Measurements from ENCODE around the gene TSHZ1.

TSHZ1 gene, protein sequence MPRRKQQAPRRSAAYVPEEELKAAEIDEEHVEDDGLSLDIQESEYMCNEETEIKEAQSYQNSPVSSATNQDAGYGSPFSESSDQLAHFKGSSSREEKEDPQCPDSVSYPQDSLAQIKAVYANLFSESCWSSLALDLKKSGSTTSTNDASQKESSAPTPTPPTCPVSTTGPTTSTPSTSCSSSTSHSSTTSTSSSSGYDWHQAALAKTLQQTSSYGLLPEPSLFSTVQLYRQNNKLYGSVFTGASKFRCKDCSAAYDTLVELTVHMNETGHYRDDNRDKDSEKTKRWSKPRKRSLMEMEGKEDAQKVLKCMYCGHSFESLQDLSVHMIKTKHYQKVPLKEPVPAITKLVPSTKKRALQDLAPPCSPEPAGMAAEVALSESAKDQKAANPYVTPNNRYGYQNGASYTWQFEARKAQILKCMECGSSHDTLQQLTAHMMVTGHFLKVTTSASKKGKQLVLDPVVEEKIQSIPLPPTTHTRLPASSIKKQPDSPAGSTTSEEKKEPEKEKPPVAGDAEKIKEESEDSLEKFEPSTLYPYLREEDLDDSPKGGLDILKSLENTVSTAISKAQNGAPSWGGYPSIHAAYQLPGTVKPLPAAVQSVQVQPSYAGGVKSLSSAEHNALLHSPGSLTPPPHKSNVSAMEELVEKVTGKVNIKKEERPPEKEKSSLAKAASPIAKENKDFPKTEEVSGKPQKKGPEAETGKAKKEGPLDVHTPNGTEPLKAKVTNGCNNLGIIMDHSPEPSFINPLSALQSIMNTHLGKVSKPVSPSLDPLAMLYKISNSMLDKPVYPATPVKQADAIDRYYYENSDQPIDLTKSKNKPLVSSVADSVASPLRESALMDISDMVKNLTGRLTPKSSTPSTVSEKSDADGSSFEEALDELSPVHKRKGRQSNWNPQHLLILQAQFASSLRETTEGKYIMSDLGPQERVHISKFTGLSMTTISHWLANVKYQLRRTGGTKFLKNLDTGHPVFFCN (N-terminal part only)
- total RNA-seq, result 16.7 to 51.0 reads per million in 2 experiments

DNA sequence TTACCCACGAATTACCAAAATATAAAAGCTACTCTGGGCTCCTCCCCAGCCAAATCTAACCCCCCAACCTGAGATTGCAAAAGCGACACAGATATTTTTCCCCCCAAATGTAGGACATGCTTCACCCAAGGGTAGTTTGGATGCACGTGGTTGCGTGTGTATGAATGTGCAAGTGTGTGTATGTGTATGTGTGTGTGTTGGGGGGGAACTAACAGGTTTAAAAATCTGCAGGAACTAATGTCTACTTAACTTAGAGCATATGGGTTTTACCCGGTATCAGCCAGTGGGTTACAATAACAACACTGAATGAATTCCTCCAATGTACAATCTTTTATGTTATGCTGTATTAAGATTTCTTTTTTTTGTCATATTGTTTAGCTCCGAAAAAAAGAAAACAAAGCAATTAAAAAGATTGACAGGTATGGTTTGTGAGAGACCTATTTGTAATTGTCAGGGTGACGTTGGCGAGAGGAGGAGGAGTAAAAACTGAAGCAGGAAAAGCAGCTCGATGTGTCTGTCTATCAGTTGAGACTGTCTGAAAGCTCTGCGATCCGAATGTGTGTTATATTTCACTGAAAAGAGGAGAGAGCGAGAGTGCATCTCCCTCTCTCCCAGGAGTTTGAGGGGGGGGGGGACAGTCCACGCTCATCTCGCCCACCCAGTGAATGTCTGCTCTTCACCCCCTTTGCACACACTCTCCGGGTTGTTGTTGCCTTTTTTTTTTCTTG, at the start of gene TSHZ1:
TSS of gene TSHZ1 (plus strand) at position 524 of the 728 bp plus-strand sequence. CDS start 1,080 bp downstream, outside the sequence.
- peak; percentile 63 for DNase-seq (ENCODE audit: low read depth)

DNA sequence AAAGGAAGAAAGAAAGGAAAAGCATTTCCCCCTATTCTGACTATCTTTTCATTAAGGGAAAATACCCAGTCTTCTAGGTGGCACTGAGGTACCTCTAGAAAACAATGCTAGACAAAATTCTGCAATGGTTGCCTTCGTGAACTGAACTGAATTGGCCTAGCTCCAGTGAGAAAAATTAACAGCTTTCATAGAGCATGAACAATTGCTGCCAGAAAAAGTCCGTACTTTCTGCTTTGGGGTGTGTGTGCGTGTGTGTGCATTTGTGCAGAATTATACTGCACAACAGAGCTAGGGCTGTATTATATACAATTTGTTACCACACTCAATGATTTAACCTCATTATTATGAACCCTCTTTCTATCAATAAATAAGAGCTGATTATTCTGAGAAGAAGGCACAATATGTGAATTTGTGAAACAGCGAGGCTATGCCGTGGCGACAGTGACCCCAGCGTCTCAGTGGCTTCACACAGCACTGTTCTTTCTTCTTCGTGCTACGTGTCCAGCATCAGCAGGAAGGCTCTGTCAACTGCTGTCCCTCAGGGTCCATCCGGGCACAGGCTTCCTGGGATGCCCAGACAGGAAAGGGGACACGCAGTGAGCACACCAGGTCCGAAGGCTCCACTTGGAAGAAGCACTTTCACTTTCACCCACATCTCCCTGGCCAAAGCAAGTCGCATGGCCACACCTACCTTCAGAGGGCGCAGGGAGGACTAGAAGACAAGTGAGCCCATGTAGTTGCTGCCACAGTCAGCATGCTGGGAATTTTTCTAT, 49.2 kb upstream of the TSHZ1 start:
- no peak for DNase-seq (ENCODE audit: low read depth)

DNA sequence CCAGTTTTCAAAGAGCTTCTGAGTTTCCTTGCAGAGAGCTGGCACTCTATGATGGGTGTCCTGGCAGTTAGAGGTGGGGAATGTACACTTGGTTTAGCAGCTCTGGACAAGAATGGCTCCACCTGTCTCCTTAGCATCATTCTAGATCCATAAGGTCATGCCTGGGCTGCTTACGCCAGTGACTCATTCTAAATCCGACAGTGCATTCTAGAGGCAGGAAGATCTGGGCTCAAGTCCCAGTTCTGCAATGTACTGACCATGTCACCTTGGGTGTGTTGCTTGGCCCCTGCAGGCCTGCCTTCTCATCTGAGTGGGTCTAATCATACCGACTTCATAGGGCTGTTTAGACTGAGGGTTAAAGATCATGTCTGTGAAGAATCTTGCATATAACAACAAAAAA, 48.1 kb upstream of the TSHZ1 start:
- no peak for DNase-seq (ENCODE audit: low read depth)

DNA sequence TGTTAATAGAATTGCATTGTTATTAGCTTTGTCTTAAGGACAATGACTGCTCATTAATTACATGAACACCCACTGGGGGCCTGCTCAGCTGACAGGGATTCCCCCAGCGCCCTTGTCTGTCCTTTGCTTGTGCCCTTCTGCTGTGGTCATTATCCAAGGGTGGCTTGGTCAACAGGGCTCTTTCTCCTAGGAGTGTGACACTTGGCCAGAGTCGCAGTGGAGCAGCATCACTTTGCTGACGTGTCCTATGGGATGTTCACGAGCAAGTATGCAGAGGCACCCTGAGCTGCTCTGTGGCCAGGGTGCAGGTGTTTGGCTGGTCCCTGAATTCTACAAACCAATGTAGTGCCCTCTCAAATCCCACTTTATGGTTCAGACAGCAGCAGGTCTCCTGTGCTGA, 47.6 kb upstream of the TSHZ1 start:
- DNase-seq (ENCODE audit: low read depth), result no peak

DNA sequence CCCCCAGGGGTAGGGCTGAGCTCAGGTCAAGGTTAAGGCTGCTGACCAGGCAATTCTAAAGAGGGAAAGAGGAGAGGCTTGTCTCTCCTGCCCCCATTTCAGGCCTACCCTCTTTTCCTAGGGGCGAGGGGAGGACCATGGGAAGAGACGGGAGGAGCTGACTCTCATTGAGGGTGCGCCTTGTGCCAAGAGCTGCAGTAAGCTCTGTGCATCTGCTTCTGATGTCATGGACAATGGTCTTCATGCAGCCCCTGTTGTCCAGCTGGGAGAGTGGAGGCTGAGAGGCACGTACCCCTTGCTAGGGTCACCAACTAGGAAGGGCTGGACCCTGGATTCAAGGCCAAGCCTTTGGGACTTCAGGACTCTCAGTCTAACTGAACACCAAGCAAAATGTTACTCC, 46.9 kb upstream of the TSHZ1 start:
- no peak for DNase-seq (ENCODE audit: low read depth)

DNA sequence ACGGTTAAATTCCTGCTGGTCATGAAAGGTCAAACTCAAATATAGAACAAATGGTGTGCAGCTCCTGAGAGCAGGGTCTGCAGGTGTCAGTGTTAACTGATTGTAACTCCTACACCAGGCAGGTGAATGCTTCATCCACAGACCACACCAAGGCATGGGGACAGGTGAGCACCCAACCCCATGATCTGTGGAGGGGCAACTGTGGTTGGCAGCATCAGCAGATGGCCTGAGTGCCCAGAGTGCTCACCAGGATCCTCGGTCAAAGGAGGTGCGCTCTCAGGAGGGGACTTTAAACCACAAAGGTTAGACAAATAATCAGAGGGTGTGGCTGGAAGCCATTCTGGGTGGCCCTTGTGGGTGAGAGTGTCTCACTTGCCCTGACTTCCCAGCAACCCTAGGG, 46.1 kb upstream of the TSHZ1 start:
- no peak for DNase-seq (ENCODE audit: low read depth)

DNA sequence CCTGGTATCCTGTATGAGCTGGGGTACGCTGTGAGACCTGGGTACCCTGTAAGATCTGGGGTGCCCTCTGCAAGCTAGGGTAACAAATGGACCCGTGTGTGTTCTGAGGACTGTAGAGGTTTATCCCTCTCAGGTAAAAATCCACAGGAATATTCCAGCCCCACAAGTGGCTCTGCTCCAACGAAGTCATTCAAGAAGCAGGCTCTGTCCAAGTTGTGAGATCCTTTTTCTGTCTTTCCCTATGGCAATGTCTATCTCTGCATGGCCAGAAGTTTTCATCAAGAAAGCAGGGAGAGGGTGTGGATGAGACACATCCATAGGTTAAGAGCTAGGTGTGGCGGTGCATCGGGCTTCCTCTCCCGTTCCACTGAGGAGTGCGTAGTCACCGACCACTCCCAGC, 44.7 kb upstream of the TSHZ1 start:
- DNase-seq (ENCODE audit: low read depth), result no peak

DNA sequence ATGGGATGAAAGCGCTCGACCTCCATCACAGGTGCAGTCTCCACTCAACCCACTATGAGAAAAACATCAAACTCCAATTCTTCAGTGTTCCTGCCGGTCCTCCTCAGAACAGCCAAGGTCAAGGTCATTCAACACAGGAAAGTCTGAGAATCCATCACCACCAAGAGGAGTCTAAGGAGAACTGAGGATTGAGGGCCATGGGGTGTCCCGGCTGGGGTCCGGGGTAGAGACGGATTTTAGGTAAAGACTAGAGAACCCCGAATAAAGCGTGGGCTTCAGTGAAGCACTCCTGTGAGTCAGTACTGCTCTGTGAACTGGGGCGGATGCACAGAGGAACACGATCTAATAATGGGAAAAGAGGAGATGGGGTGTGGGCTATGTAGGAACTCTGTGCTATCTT, 43.5 kb upstream of the TSHZ1 start:
- no peak for DNase-seq (ENCODE audit: low read depth)

DNA sequence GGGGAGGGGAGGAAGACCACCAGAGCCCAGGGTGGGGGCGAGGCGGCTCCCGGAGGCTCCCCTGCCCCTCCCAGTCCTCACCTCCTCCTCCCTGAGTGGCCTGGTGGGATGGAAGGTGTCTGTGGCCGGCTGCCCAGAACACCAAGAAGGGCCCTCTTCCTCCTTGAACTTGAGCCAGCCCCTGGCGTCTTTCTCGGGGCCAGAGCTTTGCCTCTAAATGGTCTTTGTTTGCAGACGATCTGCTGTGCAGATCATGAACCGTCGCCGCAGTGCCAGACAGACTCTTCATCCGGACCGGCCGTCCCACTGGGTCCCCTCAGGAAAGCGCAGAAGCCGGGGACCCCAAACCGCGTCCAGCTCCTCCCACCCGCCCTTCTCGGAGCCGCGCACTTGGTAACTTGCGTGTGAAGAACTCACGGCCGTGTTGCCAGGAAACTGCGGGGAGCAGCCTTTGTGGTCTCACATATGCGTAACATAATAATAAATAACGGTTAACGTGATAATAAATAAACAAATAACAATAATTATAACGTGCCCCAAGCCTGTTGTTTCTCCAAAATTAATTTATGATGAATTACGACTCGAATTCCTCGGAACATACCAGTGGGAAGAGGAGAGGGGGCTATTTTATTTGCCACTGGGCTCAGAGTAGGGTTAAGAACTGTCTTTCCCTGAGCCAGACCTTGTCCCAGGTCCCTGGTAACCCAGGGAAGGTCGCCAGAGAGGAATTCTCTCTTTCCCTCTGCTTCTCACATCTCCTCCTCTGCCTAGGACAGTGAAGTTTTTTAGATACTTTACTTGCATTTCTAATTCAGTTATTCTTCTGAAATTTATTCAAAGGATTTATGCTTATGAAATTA, 42.6 kb upstream of the TSHZ1 start:
- no peak for DNase-seq (ENCODE audit: low read depth)

DNA sequence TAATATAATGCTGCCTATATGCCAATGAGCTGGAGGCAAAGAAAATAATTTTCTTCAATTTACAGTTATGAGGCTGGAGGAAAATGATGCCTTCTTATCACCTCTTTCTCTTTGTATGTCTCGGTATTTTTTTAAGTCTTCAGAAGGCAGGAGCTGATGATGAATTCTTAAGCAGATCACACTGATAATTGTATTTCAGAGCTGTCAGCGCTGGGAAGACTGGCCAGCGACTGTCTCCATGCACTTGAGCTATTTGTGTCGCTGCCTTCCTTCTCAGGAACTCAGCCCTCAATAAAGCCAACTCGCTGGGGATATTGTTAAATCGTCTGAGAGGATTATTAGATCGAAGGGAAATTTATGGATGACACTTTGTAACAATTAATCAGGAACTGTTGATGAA, 42.0 kb upstream of the TSHZ1 start:
- DNase-seq (ENCODE audit: low read depth), result no peak

DNA sequence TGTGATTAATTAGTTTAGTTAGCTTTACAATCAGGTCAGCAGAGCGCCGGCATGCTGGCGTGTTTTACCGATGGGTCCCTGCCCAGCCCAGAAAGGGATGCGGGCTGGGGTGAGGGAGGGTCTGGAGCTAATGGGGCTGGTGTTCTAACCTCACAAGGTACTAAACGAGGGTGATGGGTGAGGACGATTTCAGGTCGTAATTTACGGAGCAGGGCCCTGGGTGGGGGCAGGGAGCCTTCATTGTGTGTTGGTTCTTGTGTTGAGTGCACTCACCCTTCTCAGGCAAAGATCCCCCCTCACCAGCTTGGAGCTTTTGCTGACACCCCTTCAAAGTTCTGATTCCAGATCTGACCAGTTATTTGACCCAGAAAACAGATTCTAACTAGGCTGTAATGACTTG, 41.2 kb upstream of the TSHZ1 start:
- DNase-seq (ENCODE audit: low read depth), result no peak

DNA sequence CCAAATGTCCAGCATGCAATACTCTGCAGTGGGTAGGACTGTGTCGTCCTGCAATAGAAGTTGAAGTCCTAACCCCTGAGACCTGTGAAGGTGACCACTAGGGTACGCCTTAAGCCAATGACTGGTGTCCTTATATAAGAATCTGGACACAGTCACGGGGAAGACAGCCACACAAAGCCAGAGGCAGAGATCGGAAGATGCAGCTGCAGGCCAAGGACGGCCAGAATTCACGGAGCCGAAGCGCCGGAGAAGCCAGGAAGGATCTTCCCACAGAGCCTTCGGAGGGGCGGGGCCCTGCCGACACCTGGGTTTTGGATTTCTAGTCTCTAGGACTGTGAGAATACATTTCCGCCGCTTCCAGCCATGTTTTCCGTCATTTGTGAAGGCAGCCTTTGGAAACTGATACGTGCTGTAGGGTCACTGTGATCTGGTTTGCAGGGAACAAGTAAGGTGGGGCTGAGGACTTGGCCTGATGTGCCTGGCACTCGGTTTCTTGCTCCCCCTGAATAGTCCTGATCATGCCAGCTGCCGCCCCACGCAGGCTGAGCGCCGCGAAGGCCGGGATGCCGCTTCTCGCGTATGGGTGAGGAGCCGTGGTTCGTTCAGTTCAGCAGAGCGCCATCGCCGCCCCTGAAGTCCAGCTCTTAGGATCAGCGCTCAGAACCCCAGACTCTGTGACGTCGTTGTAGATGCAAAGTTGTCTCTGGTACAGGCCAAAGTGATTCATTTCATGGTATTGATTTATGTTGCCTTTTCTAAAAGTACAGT, 40.4 kb upstream of the TSHZ1 start:
- no peak for DNase-seq (ENCODE audit: low read depth)

DNA sequence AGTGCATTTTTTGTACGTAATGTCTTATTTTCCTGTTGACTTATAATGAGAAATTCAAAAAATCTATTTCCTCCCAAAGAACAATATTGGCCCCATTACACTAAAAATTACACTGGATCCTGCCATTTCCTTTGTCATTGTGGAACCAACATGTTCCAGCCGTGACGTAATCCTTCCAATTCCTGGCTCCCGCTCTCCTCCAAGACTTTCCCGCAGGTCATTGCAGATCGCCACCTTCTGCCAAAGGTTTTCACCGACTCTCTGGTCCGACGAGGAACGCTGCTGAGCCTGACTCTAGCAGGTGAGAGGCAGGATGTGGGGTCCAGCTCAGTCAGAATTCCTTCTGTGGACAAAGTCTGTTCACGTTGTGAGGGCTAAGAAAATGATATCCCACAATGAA, 39.7 kb upstream of the TSHZ1 start:
- no peak for DNase-seq (ENCODE audit: low read depth)

DNA sequence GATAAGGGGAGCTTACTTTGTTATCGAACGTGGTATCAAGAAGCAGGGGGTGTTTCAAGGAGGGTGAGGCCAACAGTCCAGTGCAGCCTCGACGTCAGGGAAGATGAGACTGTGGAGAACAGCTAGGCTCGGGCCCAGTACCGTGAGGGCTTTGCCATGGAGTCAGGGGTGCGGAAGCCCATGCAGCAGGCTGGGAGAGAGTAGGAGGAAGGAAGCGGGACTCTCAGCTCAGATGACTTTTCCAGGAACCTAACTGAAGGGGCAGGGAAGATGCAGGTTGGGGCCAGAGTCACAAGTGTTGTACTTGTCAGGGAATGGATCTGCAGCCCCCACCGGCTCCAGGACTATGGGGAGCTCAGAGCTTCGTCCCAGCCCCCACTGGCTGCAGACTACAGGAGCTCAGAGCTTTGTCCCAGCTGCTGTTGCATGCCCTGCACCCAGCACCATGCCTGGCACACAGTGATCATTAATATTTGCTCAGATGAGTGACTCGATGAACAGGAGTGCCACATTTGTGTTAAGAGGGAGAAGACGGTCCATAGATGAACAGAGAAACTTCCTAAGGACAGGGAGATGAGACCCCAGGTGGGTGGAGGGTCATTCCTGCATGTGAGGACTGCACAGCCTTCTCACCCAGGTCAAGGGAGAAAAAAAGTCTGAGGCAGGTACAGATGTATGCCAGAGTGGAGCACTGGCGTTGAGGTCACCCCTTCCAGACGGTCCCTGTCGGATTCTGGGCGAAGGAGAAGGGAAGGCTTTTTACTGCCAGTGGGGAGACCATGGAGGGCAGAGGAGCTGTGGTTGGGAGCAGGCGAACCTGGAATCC, 38.1 kb upstream of the TSHZ1 start:
- DNase-seq (ENCODE audit: low read depth), result no peak

DNA sequence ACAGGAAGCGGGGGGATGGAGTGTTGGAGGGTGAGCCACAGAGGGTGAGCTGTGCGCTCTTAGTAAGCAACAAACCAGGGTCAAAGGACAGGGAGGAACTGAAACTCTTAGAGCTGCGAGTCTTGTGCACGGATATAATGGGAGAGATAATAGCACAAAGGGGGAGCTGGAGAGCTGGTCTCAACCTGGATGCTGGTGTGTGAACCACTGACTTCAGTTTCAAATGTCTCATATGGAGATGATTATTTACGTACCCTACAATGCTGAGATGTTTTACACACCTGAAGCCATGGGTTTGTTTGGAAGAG, 37.5 kb upstream of the TSHZ1 start:
- no peak for DNase-seq (ENCODE audit: low read depth)

DNA sequence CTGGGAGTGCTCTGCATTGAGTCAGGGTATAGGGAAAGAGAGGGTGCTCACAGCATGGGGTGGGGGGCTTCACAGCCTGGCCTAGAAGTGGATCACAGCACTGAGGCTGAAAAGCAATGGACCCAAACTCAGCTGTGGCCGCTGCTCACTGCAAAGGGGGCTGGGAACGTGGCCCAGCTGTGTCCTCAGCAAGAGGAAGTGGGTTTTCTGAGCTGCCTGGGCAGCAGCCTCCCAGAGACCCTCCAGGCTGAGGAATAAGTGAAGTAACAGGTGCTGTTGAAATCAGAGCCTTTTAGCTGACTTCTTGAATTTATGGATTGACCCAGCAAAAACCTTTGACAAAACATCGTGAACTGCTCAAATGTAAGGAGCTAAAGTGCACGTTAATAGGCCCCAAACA, 36.9 kb upstream of the TSHZ1 start:
- no peak for DNase-seq (ENCODE audit: low read depth)

DNA sequence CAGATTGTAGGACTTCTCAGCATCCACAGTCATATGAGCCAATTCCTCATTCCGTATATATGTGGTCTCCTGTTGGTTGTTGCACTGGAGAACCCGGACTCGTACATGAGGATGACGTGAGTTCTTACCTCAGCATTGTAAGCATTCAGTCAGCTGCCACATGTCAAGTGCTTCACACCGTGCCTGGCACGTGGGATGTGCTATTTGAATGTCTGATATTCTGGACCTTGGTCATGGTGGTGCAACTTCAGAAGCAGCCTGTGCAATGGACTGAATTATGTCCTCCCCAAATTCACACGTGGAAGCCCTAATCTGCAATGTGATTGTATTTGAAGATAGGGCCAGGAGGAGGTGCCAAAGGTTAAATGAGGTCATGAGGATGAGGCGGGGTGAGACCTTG, 33.7 kb upstream of the TSHZ1 start:
- no peak for DNase-seq (ENCODE audit: low read depth)

DNA sequence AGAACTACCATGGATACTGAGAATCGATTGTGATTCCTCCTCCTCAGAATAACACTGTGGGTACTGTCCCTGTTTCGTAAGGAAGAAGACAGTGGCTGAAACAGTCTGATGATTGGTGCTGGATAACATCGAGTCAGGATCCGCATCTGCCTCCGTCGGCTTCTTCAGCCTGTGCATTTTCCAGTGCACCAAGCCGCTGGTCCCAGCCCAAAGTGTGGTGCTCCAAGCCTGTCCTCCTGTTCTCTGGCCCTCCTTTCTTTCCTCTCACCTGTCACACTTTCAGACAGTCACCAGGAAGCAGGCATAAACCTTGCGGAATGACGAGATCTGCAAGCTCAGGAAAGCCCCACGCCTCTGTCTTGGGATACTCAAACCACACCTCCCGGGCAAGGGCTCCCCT, 32.2 kb upstream of the TSHZ1 start:
- DNase-seq (ENCODE audit: low read depth), result no peak
